Rectal smooth muscle tissue (tissue), 1 donor: ENCODE results near the gene CPM.
"Not testable (repeated sequence)": the region's sequence is repeated elsewhere in the genome, so short reads cannot be mapped to it uniquely, and the experiment has no call there.

Experiments
- H3K27ac ChIP-seq: one replicate; pipeline ENCODE4 v1.7.0; 2013; ENCODE audit warnings: low read depth, low read length, inconsistent platforms
- H3K27me3 ChIP-seq: one replicate; pipeline ENCODE4 v1.7.0; 2013; ENCODE audit warnings: low read length; ENCODE audit not compliant: control insufficient read depth, insufficient read depth
- H3K36me3 ChIP-seq: one replicate; pipeline ENCODE4 v1.7.0; 2013; ENCODE audit warnings: low read length; ENCODE audit not compliant: control insufficient read depth, insufficient read depth
- H3K4me1 ChIP-seq: one replicate; pipeline ENCODE4 v1.7.0; 2013; ENCODE audit warnings: low read length; ENCODE audit not compliant: control insufficient read depth, insufficient read depth
- H3K4me3 ChIP-seq: one replicate; pipeline ENCODE4 v1.7.0; 2013; ENCODE audit warnings: low read length
- H3K9ac ChIP-seq: one replicate; pipeline ENCODE4 v1.7.0; 2013; ENCODE audit warnings: low read length

The CPM gene

DNA sequence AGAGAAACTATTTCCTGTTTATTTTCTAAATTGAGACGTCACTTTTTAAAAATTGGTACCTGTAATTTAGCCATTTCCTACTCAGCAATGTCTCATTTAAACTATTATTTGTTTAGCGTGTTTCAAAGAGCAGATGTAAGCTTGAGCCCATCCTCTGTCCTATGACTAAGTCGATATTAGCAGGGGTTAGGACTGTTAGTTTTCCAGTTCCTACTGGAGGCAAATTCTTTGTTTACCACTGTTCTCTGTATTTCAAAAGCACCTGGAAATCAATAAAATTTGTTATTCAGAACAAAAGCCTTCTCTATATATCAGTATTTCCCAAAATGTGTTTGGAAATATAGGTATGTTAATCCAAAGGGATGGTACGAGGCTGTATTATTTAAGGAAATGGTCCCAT, 82.6 kb downstream of the CPM start:
- Histone ChIP-seq H3K36me3 (no peaks in the 10 kb centered on the region), H3K27ac (no peak overlapping the region), H3K4me3 (no peak overlapping the region), H3K4me1 (no peaks in the 10 kb centered on the region), H3K27me3 (no peaks in the 10 kb centered on the region), H3K9ac (no peak overlapping the region)

DNA sequence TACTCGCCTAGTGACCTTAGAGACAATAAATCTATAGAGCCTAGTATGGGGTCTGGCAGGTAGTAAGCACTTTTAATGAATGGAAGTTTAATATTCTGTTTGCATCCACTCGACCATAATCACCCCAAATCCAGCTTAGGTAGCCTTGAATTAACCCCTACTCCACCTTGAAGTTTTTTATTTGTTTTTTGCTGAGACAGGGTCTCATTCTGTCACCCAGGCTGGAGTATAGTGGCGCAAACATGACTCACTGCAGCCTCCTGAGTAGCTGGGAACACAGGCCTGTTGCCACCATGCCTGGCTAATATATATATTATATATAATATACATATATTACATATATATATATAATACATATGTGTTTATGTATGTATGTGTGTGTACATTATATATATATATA, 86.2 kb downstream of the CPM start:
- no peaks in the 10 kb centered on the region for H3K4me1 ChIP-seq
- H3K4me3 ChIP-seq: no peak overlapping the region
- H3K27ac ChIP-seq: no peak overlapping the region
- H3K36me3 ChIP-seq: peaks cover 2% of the 10 kb centered on the region
- no peaks in the 10 kb centered on the region for H3K27me3 ChIP-seq
- H3K9ac ChIP-seq: no peak overlapping the region

DNA sequence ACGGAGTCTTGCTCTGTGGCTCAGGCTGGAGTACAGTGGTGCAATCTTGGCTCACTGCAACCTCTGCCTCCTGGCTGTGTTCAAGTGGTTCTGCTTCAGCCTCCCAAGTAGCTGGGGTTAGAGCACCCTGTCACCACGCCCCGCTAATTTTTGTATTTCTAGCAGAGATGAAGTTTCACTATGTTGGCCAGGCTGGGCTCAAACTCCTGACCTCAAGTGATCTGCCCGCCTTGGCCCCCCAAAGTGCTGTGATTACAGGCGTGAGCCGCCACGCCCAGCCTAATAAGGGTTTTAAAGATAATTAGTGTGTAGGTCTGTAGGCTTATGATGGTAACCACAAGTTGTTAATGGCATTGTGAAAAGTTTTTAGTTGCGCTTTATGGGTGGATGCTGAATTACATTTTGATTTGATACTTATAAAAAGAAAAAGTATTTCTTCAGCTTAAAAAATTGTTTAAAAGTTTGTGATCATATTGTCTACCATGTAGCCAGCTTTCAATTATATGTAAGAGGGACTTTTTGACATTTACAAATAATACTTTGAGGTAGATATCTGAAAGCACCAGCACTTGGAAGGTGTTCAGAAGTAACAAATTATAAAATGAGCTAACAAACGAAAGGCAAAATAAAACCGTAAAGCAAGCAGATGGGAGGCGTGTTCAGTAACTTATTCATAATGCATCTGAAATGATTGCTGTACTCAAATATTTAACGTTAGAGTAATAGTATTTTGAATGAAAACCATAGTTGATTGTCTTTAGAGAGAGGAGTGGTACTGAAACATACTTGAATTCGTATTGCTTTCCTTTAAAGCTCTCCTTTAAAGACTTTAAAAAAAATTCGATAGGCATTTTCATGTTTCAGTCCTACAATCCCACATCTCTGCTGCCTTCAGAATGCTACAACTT, 87.9 kb downstream of the CPM start:
- no peaks in the 10 kb centered on the region for H3K4me1 ChIP-seq
- H3K27me3 ChIP-seq: no peaks in the 10 kb centered on the region
- H3K36me3 ChIP-seq: peaks cover 2% of the 10 kb centered on the region
- no peak overlapping the region for H3K9ac ChIP-seq
- H3K4me3 ChIP-seq: no peak overlapping the region
- H3K27ac ChIP-seq: no peak overlapping the region

DNA sequence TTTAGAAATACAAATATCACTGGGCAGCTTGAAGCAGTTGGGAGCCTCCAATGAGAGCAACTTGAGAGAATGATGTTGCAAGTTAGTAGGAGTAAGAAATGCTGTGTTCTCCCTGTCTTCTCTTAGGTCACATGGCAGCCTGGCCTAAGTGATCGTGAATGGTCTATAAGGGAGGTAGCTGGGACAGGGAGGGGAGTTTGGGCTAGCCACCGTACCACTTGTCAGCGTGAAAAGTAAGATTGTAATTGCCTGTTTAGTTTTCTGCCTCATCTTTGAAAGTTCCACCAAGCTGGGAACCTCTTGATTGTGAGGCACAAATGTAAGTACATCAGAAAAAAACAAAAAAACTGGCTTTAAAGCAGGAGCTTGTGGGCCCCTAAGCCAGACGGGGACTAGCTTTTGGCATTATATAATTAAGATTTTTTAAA, 88.6 kb downstream of the CPM start:
- Histone ChIP-seq H3K4me1 (no peaks in the 10 kb centered on the region), H3K36me3 (peaks cover 5% of the 10 kb centered on the region), H3K4me3 (no peak overlapping the region), H3K9ac (no peak overlapping the region), H3K27me3 (no peaks in the 10 kb centered on the region), H3K27ac (no peak overlapping the region)

DNA sequence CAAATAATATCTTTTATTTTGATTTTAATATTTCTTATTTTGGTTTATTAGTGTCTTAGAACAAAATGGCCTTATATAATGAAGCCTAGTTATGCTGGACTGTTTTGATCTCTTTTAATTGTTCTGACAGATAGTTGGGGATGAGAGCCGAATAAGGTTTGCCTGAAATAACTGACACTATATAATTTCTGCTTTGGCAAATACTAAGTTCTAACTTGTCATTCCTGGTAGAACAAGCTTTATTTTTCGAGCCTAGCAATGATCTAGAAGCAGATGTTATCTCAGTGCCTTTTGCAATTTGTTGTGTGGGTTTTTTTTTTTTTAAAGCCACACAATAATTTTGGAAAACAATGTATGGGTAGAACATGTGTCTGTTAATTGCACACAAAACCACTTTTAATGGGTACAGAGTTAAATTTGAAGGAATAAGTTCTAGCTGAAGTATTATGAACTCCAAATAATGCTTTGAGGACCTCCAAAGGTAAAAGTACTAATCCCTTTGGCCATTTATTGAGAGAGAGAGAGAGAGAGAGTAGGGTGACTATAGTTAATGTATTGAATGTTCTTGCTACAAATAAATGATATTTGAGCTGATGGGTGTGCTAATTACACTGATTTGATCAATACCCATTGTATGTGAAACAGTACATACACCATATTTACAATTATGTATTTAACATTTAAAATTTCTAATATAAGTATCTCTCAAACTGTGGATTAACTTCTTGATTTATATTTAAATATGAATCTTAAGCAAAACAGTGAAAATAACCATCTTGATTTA, 90.0 kb downstream of the CPM start:
- H3K4me1 ChIP-seq: no peaks in the 10 kb centered on the region
- no peak overlapping the region for H3K9ac ChIP-seq
- H3K36me3 ChIP-seq: peaks cover 12% of the 10 kb centered on the region
- no peaks in the 10 kb centered on the region for H3K27me3 ChIP-seq
- no peak overlapping the region for H3K27ac ChIP-seq
- no peak overlapping the region for H3K4me3 ChIP-seq

DNA sequence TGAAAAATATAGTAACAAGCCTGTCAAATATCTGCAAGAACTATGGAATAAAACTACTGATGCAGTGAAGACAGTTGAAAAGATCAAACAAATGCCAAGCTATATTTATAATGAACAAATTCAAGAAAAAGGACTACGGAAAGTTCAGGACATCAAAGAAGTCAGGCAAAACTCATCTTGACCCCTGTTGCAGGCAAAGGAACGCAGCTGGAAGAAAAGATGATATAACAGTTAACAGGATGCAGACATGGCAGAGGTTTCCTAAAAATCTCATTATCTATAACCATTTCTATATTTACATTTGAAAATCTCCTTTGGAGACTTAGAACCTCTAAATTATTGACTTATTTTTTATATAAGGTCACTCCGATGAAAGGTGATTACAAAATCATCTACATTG, 90.8 kb downstream of the CPM start:
- H3K4me3 ChIP-seq: no peak overlapping the region
- no peaks in the 10 kb centered on the region for H3K4me1 ChIP-seq
- H3K36me3 ChIP-seq: peaks cover 13% of the 10 kb centered on the region
- H3K27ac ChIP-seq: no peak overlapping the region
- no peak overlapping the region for H3K9ac ChIP-seq
- H3K27me3 ChIP-seq: no peaks in the 10 kb centered on the region

DNA sequence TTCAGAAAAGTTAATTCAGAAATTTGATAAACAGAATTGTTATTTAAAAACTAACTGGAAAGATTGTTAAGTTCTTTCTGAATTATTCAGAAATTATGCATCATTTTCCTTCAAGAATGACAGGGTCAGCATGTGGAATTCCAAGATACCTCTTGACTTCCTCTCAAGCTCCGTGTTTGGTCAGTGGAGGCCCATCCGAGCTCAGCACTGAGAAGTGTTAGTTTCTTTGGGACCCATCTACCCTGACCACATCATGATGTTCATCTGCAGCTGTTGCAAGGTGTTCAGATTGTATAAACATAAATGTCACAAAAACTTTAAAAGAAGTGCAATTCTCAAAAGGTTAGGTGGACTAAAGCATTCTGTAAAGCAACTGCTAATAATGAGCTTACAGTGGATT, 91.3 kb downstream of the CPM start:
- H3K9ac ChIP-seq: no peak overlapping the region
- no peak overlapping the region for H3K4me3 ChIP-seq
- no peaks in the 10 kb centered on the region for H3K27me3 ChIP-seq
- no peaks in the 10 kb centered on the region for H3K4me1 ChIP-seq
- peaks cover 13% of the 10 kb centered on the region for H3K36me3 ChIP-seq
- no peak overlapping the region for H3K27ac ChIP-seq

DNA sequence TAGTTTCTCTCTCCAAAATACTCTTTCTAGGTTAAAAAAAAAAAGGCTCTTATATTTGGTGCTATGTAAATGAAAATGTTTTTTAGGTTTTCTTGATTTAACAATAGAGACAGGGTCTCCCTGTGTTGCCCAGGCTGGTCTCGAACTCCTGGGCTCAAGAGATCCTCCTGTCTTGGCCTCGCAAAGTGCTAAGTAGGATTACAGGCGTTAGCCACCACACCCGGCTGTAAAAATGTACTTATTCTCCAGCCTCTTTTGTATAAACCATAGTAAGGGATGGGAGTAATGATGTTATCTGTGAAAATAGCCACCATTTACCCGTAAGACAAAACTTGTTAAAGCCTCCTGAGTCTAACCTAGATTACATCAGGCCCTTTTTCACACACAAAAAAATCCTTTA, 91.8 kb downstream of the CPM start:
- H3K4me3 ChIP-seq, H3K9ac ChIP-seq, H3K27me3 ChIP-seq, H3K27ac ChIP-seq, H3K4me1 ChIP-seq: not testable (repeated sequence)
- H3K36me3 ChIP-seq: peaks cover 15% of the 10 kb centered on the region

DNA sequence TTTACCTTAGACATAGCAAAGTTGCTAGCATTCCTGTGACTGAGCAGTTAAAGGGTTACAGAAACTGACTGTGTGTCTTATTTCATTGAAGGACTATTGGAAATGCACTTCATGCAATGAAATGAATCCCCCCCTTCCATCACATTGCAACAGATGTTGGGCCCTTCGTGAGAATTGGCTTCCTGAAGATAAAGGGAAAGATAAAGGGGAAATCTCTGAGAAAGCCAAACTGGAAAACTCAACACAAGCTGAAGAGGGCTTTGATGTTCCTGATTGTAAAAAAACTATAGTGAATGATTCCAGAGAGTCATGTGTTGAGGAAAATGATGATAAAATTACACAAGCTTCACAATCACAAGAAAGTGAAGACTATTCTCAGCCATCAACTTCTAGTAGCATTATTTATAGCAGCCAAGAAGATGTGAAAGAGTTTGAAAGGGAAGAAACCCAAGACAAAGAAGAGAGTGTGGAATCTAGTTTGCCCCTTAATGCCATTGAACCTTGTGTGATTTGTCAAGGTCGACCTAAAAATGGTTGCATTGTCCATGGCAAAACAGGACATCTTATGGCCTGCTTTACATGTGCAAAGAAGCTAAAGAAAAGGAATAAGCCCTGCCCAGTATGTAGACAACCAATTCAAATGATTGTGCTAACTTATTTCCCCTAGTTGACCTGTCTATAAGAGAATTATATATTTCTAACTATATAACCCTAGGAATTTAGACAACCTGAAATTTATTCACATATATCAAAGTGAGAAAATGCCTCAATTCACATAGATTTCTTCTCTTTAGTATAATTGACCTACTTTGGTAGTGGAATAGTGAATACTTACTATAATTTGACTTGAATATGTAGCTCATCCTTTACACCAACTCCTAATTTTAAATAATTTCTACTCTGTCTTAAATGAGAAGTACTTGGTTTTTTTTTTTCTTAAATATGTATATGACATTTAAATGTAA, 93.5 kb downstream of the CPM start:
- Histone ChIP-seq H3K27ac (no peak overlapping the region), H3K4me3 (no peak overlapping the region), H3K36me3 (peaks cover 15% of the 10 kb centered on the region)

DNA sequence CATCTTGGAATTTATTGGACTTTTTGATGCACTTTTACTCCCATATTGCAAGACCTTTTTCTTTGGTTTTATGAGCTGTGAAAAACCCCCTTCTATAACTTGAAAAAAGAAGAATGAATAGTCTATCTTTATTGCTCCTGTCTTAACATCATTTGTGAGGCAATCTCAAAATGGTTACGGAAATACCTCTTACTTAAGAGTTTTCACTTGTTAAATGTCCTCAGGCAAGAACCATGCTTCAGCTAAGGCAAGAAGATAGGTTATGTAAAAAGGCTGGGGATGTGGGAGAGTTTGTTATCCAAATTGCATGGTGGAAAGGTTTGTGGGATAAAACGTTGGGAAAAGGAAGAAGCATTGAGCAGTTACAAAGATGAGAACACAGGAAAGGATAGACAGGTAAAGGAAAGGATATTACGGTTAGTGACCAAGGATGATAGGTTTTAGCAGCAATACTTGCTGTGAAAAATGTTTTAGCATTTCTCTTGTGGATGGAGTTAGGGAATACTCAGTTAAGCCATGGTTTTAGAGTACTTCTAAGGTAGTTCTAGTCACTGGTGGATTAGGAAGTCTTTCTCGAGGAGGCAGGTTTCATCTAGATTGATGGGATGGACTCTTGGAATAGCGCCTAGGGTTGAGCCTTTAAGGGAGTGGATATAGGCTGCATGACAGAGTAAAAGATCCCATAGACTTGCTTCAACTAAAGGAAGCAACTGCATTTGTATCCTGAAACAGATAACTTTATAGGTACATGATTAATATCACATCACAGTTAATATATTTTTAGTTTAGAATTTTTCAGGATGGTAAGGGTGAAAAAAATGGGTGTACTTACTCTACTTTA, 94.7 kb downstream of the CPM start:
- Histone ChIP-seq H3K27me3 (no peaks in the 10 kb centered on the region), H3K27ac (no peak overlapping the region), H3K4me3 (no peak overlapping the region), H3K9ac (no peak overlapping the region), H3K4me1 (no peaks in the 10 kb centered on the region), H3K36me3 (peaks cover 15% of the 10 kb centered on the region)

More for the DNA sequence above, 93.5 kb downstream of the CPM start:
- Histone ChIP-seq H3K4me1 (no peaks in the 10 kb centered on the region), H3K9ac (no peak overlapping the region), H3K27me3 (no peaks in the 10 kb centered on the region)

DNA sequence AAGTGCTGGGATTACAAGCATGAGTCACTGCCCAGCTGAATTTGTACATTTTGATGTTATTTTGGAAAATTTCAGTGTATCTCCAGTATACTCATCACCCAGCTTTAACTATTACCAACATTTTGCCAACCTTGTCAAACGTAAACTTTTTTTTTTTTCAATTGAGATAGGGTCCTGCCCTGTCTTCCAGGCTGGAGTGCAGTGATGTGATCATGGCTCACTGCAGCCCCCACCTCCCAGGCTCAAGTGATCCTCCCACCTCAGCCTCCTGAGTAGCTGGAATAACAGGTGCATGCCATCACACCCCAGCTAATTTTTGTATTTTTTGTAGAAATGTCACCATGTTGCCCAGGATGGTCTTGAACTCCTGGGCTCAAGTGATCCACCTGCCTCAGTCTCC, 95.8 kb downstream of the CPM start:
- Histone ChIP-seq H3K27ac (no peak overlapping the region), H3K9ac (no peak overlapping the region), H3K27me3 (no peaks in the 10 kb centered on the region), H3K4me1 (no peaks in the 10 kb centered on the region), H3K4me3 (no peak overlapping the region), H3K36me3 (peaks cover 15% of the 10 kb centered on the region)
